Anterior cingulate cortex (tissue), 58 donors: ENCODE results near the gene IL17REL.
A peak's percentile ranks its signal among the peaks of the same experiment; 100 is the strongest.

Experiments
- DNase-seq, 58 donors: peaks; one replicate each; lab custom pipeline; 2025; lab: John Stamatoyannopoulos, UW

Gene IL17REL

DNA sequence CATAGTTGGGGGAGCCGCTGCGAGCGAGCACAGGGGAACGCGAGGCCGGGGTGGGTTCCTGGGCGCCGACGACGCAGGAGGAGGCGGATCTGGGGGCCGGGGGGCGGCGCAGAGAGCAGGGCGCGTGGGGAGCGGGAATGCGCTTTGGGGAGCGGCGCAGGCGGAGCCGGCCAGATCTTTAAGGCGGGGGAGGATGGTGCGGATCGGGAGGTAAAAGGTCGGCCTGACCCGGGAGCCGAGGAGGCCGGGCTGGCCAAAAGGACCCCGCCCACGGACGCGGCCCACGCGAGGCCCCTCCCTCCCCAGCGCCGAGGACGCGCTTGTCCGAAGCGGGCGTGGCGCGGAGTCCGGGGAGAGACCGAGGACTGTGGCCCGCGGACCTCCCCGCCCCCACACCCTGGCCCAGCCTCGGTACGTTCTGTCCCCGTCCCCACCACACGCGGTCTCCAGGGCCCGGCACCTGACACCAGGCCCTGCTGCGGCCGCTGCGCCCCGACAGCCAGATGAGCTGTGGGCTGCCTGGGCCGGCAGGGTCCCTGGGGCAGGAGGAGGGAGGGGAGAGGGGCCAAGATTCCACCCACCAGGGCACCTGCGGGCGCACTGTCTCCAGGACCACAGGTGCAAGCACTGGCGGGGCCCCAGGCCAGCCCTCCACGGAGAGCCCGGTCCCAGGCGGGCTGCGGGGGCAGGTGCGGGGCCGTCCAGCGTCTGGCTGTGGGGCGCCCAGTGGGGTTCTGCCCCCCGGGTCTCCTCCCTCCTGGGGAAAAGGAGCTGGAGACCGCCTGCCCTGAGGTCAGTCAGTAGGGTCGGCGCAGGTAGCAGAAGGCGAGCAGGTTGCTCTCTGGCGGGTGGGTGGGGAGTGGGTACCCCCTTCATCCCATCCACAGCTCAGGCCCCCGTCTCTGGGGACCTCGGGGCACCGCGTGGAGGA lies 41.1 kb downstream of the IL17REL start:
- DNase-seq: peak in 20 of 58 donors; percentile 41 to 92 (median 64)

DNA sequence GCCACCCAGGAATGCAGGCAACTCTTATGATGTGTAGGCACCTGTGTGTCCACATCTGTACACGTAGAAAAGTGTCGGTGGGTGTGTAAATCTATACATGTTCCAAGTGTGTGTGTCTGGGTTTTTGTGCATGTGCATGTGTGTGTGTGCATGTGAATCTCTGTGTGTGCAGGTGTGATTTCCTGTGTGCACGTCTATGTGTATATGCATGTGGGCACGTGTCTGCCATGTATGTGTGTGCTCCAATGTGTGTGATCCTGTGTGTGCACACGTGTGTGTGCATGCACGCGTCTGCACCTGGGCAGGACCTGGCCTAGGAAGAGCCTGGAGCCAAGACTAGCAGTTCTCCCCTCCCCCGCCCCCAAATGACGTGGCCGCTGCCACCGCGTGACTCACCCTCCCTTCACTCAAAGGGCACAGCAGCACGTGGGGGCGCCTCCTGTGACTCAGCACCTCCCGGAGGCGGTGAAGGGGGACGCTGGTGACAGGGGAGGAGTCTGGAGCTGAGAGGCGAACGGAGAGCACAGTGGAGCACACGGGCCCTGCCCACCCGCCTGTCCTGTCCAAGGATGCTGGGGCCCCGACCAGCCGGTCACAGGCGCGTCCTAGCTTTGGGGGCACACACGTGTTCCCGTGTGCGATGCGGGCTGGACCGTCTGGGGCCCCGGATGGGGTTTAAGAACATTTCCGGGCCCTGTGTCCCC lies 41.9 kb downstream of the IL17REL start:
- DNase-seq: peak; percentile 24 to 97 (median 83)

DNA sequence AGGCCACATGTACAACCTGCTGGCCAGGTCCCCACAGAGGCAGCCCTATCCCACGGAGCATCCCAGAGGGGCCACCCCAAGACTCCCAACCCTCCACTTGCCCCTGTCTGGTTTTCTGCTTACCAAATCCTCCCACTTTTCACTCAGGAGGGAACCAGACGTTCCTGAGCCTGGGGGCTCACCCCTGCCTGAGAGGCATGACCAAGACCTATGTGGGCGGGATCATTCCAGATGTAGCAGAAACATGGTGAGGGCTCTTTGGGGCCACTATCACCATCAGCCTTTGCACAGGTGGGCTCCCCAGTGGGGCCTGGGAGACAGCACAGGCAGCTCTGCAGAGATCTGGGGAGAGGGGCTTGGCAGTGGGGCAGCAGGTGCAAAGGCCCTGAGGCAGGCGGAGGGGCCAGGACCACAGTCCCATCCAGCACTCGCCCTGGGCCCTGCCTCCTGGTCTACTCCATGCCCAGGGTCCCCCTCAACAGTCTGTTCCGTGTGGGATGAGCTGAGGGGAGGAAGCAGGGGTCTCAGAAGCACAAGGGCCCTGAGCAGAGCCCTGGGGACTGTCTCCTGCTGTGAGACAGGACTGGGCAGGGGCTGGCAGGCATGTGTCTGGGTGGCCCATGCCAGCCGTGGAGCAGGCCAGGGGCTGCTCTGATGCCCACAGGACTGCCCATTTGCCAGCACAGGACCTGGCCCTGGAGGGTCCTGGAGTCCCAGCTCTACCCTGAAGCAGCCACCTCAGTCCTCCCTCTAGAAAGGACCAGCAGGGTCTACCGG lies 42.6 kb downstream of the IL17REL start:
- DNase-seq: no peak

DNA sequence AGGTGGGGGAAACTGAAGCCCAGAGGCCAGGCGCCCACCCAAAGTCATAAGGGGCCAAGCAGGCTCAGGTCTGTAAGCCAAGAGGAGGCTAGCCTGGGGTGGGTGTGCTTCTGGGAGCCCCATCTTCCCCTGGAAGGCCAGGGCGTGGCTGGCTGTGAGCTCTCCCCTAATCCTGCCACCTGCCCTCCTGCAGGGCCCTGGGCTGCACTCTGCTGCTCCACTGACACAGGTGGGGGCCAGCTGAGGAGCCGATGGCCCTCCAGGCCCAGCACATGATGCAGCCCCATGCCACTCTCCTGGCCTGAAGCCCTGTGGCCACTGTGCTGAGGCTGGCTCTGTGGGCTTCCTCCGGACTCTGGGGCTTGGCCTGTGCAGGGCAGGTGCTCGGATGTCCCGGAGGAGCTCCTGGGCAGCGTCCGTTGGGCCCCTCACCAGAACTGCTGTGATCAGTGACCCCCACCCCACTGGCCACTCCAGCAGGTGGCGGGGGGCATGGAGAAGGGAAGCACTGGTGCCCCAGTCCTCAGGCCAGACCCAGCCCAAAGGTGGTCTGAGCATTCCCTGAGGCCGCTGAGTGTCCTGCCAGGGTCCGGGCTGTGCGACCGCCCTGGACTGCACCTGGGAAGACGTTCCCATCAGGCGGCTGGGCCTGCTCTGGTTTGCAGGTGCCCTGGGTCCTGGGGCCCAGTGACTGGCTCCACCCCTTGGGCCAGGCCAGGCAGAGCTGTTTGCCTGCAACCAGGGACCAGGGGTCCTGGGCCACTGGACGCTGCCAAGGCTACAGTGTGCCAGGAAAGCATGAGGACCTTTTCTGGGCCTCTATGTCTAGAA lies 43.5 kb downstream of the IL17REL start:
- no peak for DNase-seq

DNA sequence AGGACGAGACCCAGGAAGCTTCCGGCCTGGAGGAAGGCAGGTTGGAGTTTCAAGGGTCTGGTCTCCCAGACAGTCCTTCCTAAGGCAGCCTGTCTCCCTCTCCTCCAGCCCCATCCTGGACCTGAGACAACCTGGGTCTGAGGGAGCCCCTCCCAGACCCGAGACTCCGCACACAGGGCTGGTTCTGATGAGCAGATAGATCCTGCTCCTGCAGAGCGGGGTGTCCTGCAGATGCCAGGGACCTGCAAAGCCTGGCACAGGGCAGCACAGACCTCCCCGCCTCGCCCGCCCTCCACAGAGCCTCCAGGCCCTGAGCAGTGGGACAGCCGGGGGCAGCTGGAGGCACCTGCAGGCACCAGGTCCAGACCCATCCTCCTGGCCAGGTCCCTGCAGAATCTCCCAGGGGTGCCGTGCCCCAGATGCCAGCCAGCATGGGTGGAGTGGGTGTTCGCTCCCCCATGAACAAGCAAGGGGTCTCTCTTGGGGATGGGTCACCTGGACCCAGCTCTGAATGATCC lies 44.2 kb downstream of the IL17REL start:
- no peak for DNase-seq

DNA sequence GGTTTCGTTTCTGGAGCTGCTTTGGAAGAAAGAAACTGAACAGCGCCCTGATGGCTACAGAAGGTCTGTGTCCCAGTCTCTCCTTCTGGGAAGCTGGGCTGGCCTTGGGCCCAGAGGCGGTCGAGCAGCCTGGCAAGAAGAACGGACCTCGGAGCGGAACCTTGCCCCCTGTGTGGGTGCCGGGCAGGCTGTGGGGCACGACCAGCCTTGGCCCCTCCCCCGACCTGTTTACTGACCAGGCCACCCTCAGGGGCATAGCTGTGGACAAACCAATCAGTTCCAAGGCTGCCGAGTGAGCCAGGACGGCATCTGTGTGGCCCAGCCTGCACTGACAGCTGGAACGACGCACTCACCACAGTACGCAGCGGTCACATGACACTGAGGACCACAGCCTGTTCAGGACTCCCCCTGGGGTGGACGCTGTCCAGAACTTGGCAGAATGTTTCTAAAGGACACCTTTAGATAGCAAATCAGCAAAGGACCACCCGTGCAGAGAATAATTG lies 44.8 kb downstream of the IL17REL start:
- DNase-seq: peak in 37 of 58 donors; percentile 24 to 91 (median 60)

DNA sequence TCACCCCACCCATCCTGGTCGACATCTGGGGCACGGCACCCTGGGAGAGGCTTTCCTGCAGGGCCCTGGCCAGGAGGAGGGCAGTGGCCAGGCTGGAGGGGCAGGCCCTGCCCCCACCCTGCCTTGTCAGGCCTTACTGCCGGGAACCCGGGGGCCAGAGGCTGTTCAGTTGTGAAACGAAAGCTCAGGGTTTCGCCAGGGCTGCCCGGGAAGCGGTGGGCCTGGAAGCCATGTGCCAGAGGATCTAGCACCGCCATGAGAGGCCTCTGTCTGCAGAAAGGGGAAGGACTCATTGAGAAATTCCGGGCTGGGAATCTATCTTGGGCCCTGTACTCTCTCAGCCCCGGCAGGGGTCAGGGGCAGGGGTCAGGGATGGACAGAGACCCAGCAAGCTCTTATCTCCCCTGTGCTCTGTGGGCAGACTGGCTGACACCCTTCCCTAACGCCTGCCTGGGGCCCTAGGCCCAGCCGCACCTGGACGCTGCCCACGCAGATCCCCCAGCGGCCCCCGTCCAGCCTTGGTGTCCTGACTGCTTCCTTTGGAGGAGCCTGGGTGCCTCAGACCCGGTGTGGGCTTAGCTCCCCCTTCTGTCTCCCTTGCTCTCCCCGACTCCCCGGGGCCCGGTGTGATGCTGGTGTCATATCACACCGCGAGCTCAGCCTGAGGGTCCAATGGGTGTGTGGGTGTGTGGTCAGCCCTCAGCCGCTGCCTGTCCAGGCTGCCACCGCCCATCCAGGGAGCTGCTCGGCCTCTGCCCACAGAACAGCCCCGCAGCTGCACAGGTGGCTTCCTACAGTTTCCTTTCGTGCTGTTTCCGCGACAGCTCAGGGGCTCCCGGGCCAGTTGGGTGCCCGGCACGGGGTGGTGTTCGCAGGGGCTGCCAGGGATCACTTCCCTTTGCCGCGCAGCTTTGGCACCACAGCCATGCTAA lies 45.5 kb downstream of the IL17REL start:
- DNase-seq: peak in 5 of 58 donors; percentile 10 to 64 (median 57)

DNA sequence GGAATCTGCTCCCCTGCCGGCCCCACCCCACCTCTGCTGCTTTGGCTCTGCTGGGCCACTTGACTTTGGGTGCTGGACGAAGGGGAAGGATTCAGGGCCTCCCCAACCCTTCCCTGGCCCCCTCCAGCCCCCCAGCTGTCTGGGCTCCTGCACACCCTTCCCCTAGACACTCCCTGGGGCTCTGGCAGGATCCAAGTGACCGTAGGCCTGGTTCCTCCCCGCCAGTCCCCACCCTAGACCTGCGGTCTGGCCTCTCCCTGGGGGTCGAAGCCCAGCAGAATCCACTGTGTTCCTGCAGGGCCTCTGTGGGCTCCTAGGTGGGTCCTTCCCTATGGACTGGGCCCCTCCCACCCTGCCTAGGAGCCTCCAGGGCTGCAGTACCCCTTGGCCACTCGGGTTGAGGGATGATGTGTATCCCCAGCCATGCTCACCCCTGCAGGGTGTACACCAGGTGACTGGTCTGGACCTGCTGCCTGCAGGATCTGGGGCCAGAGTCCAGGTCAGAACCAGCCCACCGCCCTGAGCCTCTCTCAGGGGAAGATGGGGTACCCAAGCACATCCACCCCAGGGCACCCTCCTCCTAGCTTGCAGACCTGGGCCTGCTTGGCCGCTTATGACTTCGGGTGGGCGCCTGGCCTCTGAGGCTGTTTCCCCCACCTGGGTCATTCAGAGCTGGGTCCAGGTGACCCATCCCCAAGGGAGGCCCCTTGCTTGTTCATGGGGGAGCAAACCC lies 46.4 kb downstream of the IL17REL start:
- no peak for DNase-seq

DNA sequence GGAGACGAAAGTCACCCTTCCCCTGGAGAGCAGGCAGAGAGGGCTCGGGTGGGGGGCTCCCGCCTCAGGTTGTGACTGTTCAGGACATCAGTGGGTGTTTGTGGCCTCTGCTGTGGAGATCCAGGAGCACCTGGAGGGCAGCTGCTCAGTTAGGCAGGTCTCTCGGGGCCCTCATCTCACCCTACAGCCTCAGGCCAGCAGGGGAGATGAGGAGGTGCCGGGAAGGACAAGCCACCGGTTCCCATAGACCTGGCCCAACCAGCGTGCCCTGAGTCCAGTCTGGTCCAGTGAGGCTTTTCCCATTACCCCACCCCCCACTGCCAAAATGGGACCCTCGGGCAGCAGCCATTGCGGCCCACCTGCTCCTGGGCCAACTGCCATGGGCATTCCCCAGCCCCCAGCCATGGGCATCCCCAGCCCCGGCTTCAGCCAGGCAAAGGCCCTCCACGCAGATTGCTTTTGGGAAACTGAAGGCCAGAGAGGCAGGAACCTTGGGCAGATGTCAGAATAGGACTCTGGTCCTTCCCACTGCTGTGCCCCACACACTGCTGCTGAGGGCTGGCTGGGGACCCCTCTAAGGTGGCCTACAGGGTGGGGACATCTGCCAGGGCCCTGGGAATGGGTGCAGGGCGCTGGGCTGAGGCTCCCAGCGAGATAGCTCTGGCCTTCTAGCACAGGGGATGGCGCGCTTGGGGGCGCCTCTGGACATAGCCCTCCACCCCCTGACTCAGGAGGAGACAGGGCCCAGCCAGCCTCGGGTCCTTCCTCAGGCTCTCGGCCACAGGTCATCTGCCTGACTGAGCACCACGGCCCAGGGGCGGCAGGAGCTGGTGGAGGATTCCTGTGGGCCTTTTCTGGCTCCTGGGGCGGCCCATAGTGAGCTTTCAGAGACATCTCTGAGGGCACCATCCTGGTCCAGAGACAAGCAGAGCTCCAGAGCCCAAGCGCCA lies 47.2 kb downstream of the IL17REL start:
- DNase-seq: no peak

DNA sequence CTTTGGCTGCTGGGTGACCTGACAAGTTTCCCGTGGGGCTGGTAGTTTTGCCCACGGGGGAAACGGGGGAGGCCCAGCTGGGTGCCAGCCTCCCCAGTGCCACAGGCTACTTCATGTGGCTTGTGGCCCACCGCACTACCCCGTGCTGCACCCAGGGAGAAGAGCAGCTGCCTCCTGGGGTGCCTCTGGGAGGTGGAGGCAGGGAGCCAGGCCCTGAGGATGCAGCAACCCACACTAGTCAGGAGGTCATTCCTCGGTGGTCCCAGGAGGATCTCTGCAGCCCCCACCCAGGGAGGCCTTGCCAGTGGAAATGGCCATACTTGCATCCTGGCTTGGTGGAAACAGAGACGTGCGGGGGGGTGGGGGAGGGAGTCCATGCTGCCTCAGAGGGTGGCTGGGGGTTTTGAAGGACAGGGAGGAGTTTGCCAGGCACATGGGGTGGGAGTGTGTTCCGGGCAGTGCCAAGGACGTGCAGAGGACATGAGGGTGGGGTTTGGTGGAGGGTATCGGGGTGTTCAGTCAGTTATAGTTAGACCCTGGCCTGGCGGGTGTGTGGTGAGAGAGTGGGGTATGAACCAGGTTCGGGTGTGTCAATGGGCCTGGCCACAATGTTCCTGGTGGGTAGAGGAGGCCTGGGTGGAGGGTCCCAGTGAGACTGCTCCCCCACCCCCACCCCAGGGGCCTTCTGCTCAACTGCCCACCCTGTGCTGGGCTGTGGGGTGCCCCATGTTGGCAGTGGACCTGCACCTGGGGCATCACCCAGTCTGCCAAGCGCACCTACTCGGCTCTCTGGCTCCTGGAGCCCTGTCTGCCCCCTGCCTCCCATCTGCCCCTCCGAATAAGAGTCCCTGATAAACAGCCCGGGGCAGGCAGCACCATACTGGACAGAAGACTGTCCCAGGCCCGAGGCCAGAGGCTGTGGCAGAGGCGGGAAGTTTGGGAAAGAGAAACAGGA lies 48.2 kb downstream of the IL17REL start:
- no peak for DNase-seq

DNA sequence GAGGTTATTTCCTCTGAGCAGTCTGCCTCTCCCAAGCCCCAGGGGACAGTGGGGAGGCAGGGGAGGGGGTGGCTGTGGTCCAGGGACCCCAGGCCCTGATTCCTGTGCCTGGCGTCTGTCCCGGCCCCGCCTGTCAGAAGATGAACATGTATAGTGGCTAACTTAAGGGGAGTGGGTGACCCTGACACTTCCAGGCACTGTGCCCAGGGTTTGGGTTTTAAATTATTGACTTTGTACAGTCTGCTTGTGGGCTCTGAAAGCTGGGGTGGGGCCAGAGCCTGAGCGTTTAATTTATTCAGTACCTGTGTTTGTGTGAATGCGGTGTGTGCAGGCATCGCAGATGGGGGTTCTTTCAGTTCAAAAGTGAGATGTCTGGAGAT lies 48.9 kb downstream of the IL17REL start:
- DNase-seq: no peak

DNA sequence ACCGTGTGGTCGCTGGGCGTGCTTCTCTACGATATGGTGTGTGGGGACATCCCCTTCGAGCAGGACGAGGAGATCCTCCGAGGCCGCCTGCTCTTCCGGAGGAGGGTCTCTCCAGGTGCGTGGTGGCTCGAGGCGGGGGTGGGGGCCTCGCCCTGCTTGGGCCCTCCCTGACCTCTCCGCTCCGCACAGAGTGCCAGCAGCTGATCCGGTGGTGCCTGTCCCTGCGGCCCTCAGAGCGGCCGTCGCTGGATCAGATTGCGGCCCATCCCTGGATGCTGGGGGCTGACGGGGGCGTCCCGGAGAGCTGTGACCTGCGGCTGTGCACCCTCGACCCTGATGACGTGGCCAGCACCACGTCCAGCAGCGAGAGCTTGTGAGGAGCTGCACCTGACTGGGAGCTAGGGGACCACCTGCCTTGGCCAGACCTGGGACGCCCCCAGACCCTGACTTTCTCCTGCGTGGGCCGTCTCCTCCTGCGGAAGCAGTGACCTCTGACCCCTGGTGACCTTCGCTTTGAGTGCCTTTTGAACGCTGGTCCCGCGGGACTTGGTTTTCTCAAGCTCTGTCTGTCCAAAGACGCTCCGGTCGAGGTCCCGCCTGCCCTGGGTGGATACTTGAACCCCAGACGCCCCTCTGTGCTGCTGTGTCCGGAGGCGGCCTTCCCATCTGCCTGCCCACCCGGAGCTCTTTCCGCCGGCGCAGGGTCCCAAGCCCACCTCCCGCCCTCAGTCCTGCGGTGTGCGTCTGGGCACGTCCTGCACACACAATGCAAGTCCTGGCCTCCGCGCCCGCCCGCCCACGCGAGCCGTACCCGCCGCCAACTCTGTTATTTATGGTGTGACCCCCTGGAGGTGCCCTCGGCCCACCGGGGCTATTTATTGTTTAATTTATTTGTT lies 49.6 kb downstream of the IL17REL start:
- DNase-seq: no peak

DNA sequence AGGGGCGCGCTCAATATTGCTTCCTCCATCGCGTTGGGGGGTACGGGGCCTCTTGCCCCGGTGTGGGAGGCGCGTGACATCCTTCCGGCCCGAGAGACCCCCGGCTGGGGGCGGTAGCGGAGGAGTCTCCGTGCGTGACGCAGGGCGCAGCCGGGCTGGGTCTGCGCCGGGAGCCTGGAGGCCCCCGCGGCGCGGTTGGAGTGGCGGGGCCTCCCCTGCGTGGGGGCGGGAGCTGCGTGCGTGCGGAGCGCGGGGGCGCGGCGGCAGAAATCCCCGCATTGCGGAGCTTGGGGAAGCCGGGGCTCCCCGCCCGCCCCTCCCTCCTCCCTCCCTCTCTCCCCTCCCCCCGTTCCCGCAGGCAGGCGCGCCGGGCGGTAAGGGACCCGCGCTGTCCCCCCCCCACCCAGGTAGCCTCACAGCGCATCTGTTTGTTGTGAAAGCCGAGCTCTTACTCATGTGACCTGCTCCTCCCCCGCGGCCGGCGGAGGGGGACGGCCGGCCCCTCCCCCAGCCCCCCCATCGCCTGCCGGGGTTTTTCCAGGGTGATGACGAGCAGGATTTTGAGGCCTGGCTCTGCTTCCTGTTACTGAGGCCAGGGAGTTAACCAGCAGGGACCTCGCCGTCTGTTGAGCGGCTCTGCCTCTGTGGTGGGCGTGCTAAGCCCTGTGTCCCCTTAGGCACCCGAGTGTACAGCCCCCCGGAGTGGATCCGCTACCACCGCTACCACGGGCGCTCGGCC lies 50.4 kb downstream of the IL17REL start:
- peak in 51 of 58 donors; percentile 26 to 85 (median 63) for DNase-seq

DNA sequence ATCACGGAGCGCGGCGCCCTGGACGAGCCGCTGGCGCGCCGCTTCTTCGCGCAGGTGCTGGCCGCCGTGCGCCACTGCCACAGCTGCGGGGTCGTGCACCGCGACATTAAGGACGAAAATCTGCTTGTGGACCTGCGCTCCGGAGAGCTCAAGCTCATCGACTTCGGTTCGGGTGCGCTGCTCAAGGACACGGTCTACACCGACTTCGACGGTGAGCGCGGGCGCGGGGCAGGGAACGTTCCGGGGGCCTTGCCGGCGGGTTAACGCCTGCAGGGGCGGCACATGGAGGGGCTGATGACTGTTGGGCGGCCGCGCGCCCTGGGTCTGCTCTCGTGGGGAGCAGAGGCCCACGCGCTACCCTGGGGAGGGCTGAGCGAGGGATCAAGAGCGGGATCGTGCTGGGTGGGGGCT lies 51.0 kb downstream of the IL17REL start:
- no peak for DNase-seq
